Measurements from ENCODE around the gene TUBGCP3. TPM values are rescaled to one million over a fixed set of nuclear protein-coding genes. Genes with fewer than 3 reads are reported as not detected.

TUBGCP3 gene
- total RNA-seq, 1 experiment from 2014 or later: 37.3 TPM

- no peaks in the 10 kb centered on the region for H3K27me3 ChIP-seq (ENCODE audit: insufficient read depth, low read length)
- no peaks in the 10 kb centered on the region for H3K9me3 Mint-ChIP-seq
- H3K4me2 ChIP-seq (ENCODE audit: insufficient read depth, insufficient read length, low read length): no peak overlapping the region
- no peak overlapping the region for H3K9ac ChIP-seq (ENCODE audit: extremely low read depth, insufficient read length, low read length)
- H3K18ac ChIP-seq (ENCODE audit: insufficient read length, low read depth, low read length): no peak overlapping the region
- no peak overlapping the region for H3K4me3 Mint-ChIP-seq
- H3K27ac Mint-ChIP-seq: no peak overlapping the region
- no peak overlapping the region for H4K8ac ChIP-seq (replicated peaks; ENCODE audit: insufficient read length, low read depth, low read length)
- WGBS (ENCODE audit: extremely low coverage, insufficient read length, low lambda C conversion rate): no CpG with 5 or more reads among the region's 3 CpGs
- no peaks in the 10 kb centered on the region for H3K79me1 ChIP-seq (ENCODE audit: insufficient read depth, low read depth, low read length, poor library complexity, severe bottlenecking)
- H3K27me3 Mint-ChIP-seq (ENCODE audit: low read depth): no peaks in the 10 kb centered on the region
- DNase-seq: no peak
- no peak overlapping the region for H2AFZ ChIP-seq (ENCODE audit: low read length)
- H3K27ac ChIP-seq (ENCODE audit: insufficient read length, low read depth, low read length): no peak overlapping the region
- no peaks in the 10 kb centered on the region for H3K9me3 ChIP-seq (ENCODE audit: control insufficient read depth, low read depth, low read length)
- H4K91ac ChIP-seq (ENCODE audit: insufficient read length, low read depth, low read length): no peak overlapping the region
- no peaks in the 10 kb centered on the region for H4K20me1 ChIP-seq (ENCODE audit: control insufficient read depth, insufficient read depth, insufficient read length)
- no peaks in the 10 kb centered on the region for H3K23me2 ChIP-seq (ENCODE audit: insufficient read length, low read depth, low read length, poor library complexity, severe bottlenecking)
- no peak overlapping the region for H3K56ac ChIP-seq (ENCODE audit: insufficient read length, low read depth, low read length)
- no peak overlapping the region for H2BK5ac ChIP-seq (ENCODE audit: insufficient read length, low read length)
- H2BK120ac ChIP-seq (ENCODE audit: low read depth, low read length, poor library complexity, severe bottlenecking): no peak overlapping the region
- no peak overlapping the region for H2BK12ac ChIP-seq (ENCODE audit: insufficient read length, low read depth, low read length)
- H2AK5ac ChIP-seq (ENCODE audit: insufficient read length, low read length): no peak overlapping the region
- H3K36me3 Mint-ChIP-seq (ENCODE audit: insufficient read depth in 1 of 3, low read depth in 3 of 3): peaks cover 27 to 58% (median 50%) of the 10 kb centered on the region in 3 experiments
- no peaks in the 10 kb centered on the region for H3K79me2 ChIP-seq (ENCODE audit: insufficient read depth, low read length)
- no peak overlapping the region for H3T11ph ChIP-seq (ENCODE audit: low read length)
- no peak overlapping the region for H2BK20ac ChIP-seq (ENCODE audit: low read depth, low read length, poor library complexity, severe bottlenecking)
- H3K4me1 Mint-ChIP-seq: no peaks in the 10 kb centered on the region
- H3K23ac ChIP-seq (ENCODE audit: insufficient read length, low read depth, low read length): no peak overlapping the region
- TF ChIP-seq CTCF (conservative IDR thresholded peaks at IDR 0.05): no peak
- no peak overlapping the region for H3K14ac ChIP-seq (ENCODE audit: insufficient read depth, low read length)
- H4K5ac ChIP-seq (ENCODE audit: insufficient read length, low read depth, low read length): no peak overlapping the region
- H2BK15ac ChIP-seq (ENCODE audit: low read depth, low read length): no peak overlapping the region
- H3K4ac ChIP-seq (ENCODE audit: low read depth, low read length): no peak overlapping the region
- no peaks in the 10 kb centered on the region for H3K4me1 ChIP-seq (ENCODE audit: insufficient read depth, low read length)
Observed at GRCh38 chr13:112545856-112546255, 42.1 kb downstream of the TUBGCP3 start.

Measured in H9 (cell line).